GM18526 (cell line): ENCODE data around the gene AQR.

Source experiments
- POLR2A ChIP-seq: IDR thresholded peaks from 3 replicates; pipeline ENCODE4 v1.6.1; 2011; ENCODE audit not compliant: insufficient read length; ENCODE audit errors: extremely low read depth

AQR gene

GRCh38 chr15:34984889-34985630 is 15.5 kb upstream of the AQR start:
- no peak for TF ChIP-seq POLR2A

GRCh38 chr15:34976743-34977142 is 7.2 kb upstream of the AQR start:
- no peak for TF ChIP-seq POLR2A

GRCh38 chr15:34976073-34976472 is 6.5 kb upstream of the AQR start:
- no peak for TF ChIP-seq POLR2A

- no peak for TF ChIP-seq POLR2A
Observed at GRCh38 chr15:34973512-34973911, 4.0 kb upstream of the AQR start.

DNA sequence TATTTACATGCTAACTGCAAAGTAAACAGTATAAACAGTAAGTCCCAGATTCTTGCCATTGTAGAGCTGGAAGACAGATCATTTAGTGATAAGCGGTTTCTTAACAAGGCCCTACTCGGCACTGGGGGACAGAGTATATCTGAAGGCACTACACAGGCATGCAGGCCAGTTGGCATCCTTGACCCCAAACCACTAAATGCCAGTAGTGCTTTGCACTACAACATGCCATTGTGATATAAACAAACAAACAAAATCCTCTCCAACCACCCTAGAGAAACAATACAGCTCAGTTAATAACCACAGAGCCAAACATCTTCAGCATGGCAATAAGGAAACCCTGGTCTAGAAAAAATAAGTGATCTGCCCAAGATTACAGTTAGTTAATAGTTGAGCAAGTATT is 5.3 kb downstream of the AQR start:
- TF ChIP-seq POLR2A, result no peak

- no peak for TF ChIP-seq POLR2A
Observed at GRCh38 chr15:34953851-34954250, 15.7 kb downstream of the AQR start.

- no peak for TF ChIP-seq POLR2A
Observed at GRCh38 chr15:34952481-34952880, 17.1 kb downstream of the AQR start.

GRCh38 chr15:34951993-34952392 is 17.5 kb downstream of the AQR start:
- no peak for TF ChIP-seq POLR2A

- TF ChIP-seq POLR2A, result no peak
Observed at GRCh38 chr15:34944936-34945335, 24.6 kb downstream of the AQR start.

- no peak for TF ChIP-seq POLR2A
Observed at GRCh38 chr15:34943711-34944110, 25.8 kb downstream of the AQR start.

DNA sequence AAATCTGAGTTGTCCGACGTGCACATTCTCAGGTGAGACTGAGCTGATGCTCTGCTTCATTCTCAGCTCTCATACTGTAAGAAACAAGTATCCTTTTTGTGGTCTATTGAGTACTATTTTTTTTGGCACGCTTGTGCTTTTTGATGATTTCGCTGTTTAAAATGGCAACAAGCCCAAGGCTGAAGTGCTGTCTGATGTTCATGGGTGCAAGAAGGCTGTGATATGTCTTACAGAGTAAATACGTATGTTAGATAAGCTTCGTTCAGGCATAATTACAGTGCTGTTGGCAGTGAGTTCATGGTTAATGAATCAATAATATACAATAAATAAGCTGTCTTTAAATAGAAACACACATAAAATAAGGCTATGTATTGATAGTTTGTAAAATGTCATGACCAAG is 27.2 kb downstream of the AQR start:
- no peak for TF ChIP-seq POLR2A

DNA sequence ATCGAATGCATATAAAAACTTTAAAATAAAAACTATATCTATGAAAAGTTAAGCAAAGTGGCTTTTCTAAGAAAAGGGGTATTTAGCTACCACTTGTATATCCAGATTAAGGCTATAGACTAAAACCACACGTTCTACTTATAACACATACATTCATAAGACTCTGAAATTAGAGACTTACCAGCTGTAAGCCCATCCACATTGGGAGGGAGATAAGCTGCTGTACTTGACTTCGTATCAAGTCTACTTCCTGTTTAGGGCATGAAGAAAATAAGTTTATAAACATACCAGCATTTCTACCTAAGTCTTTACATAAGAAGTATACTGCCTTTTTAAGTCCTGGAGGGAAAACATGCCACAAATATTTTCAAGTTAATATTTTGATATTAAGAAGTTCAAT is 27.7 kb downstream of the AQR start:
- no peak for TF ChIP-seq POLR2A

- TF ChIP-seq POLR2A, result no peak
Observed at GRCh38 chr15:34941185-34941698, 28.3 kb downstream of the AQR start.

- TF ChIP-seq POLR2A, result no peak
Observed at GRCh38 chr15:34933432-34933975, 36.0 kb downstream of the AQR start.

DNA sequence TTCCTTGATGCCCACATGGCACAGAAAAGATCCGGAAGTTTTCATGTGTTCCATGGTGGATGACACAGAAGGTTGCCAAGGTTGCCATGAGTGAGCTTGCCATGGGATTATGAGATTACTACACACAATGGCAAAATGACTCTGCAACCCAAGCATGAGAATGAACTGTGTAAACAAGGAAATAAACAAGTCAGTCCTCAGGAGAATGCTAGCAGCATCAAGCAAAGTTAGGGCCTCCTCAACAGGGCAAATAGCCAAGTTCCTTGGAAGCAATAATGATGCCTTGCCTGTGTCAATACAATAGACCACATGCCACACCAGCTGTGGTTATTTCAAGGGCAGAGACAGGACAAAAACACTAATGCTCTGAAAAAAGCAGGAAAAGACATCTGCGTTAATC is 41.8 kb downstream of the AQR start:
- TF ChIP-seq POLR2A, result no peak

GRCh38 chr15:34914317-34914716 is 55.2 kb downstream of the AQR start:
- no peak for TF ChIP-seq POLR2A

DNA sequence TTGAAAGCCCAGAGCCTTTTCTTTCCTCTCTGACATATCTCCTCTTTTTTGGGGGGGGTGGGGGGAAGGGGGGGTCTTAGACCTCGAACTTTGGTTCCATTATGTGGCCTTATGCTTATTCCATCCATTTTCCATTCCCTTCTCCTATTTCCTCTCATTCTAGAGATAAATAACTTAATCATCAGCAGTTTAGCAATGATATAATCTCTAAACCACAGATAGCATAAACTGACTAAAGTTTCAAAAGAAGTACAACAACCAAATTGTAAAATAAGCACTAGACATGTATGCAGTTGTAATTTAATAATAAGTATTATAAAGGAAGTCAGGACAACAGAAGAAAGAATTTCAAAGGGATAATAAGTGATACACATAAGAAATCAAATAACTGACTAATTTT is 64.5 kb downstream of the AQR start:
- no peak for TF ChIP-seq POLR2A
